Loucy (cell line): ENCODE data around the gene CCNG2.

Source experiments
- CTCF ChIP-seq: fragments of 200-600 bp; sonication (generic); conservative IDR thresholded peaks from 2 replicates; pipeline ENCODE4 v1.5.1; 2014; ENCODE audit warnings: mild to moderate bottlenecking, antibody characterized with exemption, low read length
- EZH2phosphoT487 ChIP-seq: fragments of 200-600 bp; IDR thresholded peaks from 2 replicates; pipeline ENCODE4 v1.6.1; 2018; ENCODE audit warnings: antibody characterized with exemption, mild to moderate bottlenecking, moderate library complexity, borderline replicate concordance

GRCh38 chr4:77184974-77185373 lies 28.0 kb downstream of the CCNG2 start:
- TF ChIP-seq CTCF (no peak), EZH2phosphoT487 (no peak)
